WTC11 (cell line): Measurements from ENCODE around the gene TCP11L2.

Source experiments
- FOXJ3 ChIP-seq: sonication (generic); formaldehyde crosslinking; IDR thresholded peaks from 2 replicates; pipeline ENCODE4 v1.9.0; 2021; ENCODE audit warnings: missing genetic modification reagents, mild to moderate bottlenecking, borderline replicate concordance
- TP53 ChIP-seq: sonication (generic); formaldehyde crosslinking; IDR thresholded peaks from 2 replicates; pipeline ENCODE4 v1.8.1; 2023; ENCODE audit warnings: mild to moderate bottlenecking, missing genetic modification reagents
- ZBTB21 ChIP-seq: sonication (generic); formaldehyde crosslinking; IDR thresholded peaks from 2 replicates; pipeline ENCODE4 v1.8.1; 2023; ENCODE audit warnings: mild to moderate bottlenecking, missing genetic modification reagents, borderline replicate concordance
- TF ChIP-seq, protein P1 (sequence below): sonication (generic); formaldehyde crosslinking; IDR thresholded peaks from 2 replicates; pipeline ENCODE4 v1.8.1; 2022; ENCODE audit warnings: low read depth, missing genetic modification reagents, borderline replicate concordance
- TF ChIP-seq, protein P2 (sequence below): fragments of 200-600 bp; IDR thresholded peaks from 2 replicates; pipeline ENCODE4 v1.8.0; 2022; ENCODE audit warnings: antibody characterized with exemption
- TF ChIP-seq, protein P3 (sequence below): sonication (generic); formaldehyde crosslinking; IDR thresholded peaks from 2 replicates; pipeline ENCODE4 v1.8.1; 2023; ENCODE audit warnings: mild to moderate bottlenecking, missing genetic modification reagents

DNA sequence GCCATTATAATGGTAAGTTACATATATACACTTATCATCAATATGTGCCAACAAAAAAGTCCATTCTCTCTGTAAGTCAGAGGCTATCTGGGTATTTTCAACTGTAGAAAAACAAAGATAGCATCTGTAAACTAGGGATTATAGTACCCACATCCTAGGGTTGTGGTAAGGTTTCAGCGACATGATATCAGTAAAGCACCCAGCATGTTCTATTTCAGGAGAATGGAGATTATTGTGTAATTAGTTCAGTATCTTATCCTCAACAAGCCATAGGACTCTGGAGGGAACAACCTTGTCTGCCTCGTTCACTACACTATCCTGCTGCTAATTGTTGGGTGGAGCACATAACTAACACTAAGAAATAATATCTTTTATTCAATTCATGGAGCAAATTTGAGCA lies 35.0 kb upstream of the TCP11L2 start:
- TF ChIP-seq, protein P1, sequence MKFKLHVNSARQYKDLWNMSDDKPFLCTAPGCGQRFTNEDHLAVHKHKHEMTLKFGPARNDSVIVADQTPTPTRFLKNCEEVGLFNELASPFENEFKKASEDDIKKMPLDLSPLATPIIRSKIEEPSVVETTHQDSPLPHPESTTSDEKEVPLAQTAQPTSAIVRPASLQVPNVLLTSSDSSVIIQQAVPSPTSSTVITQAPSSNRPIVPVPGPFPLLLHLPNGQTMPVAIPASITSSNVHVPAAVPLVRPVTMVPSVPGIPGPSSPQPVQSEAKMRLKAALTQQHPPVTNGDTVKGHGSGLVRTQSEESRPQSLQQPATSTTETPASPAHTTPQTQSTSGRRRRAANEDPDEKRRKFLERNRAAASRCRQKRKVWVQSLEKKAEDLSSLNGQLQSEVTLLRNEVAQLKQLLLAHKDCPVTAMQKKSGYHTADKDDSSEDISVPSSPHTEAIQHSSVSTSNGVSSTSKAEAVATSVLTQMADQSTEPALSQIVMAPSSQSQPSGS (CRISPR knock-in tag): no peak
- TF ChIP-seq, protein P2, sequence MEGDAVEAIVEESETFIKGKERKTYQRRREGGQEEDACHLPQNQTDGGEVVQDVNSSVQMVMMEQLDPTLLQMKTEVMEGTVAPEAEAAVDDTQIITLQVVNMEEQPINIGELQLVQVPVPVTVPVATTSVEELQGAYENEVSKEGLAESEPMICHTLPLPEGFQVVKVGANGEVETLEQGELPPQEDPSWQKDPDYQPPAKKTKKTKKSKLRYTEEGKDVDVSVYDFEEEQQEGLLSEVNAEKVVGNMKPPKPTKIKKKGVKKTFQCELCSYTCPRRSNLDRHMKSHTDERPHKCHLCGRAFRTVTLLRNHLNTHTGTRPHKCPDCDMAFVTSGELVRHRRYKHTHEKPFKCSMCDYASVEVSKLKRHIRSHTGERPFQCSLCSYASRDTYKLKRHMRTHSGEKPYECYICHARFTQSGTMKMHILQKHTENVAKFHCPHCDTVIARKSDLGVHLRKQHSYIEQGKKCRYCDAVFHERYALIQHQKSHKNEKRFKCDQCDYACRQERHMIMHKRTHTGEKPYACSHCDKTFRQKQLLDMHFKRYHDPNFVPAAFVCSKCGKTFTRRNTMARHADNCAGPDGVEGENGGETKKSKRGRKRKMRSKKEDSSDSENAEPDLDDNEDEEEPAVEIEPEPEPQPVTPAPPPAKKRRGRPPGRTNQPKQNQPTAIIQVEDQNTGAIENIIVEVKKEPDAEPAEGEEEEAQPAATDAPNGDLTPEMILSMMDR: no peak
- TF ChIP-seq, protein P3, sequence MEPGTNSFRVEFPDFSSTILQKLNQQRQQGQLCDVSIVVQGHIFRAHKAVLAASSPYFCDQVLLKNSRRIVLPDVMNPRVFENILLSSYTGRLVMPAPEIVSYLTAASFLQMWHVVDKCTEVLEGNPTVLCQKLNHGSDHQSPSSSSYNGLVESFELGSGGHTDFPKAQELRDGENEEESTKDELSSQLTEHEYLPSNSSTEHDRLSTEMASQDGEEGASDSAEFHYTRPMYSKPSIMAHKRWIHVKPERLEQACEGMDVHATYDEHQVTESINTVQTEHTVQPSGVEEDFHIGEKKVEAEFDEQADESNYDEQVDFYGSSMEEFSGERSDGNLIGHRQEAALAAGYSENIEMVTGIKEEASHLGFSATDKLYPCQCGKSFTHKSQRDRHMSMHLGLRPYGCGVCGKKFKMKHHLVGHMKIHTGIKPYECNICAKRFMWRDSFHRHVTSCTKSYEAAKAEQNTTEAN (CRISPR knock-in tag): no peak
- TF ChIP-seq TP53 (CRISPR knock-in tag) (no peak), FOXJ3 (CRISPR knock-in tag) (no peak), ZBTB21 (CRISPR knock-in tag) (no peak)
